SK-N-MC (cell line): ENCODE data around the gene MACROD2.

Experiments
- EZH2 ChIP-seq: fragments of 200-600 bp; sonication (generic); IDR thresholded peaks from one replicate; pipeline ENCODE4 v1.6.1; 2017; ENCODE audit warnings: antibody characterized with exemption
- FOXP2 ChIP-seq: optimal IDR thresholded peaks from 2 replicates; pipeline ENCODE3; 2011; ENCODE audit warnings: mild to moderate bottlenecking, moderate library complexity; ENCODE audit not compliant: insufficient read depth; ENCODE audit errors: extremely low read length, control extremely low read depth
- POLR2AphosphoS5 ChIP-seq: IDR thresholded peaks from 2 replicates; pipeline ENCODE4 v1.6.1; 2012; ENCODE audit warnings: mild to moderate bottlenecking, low read depth, low read length, borderline replicate concordance

- no peak for TF ChIP-seq POLR2AphosphoS5
- no peak for TF ChIP-seq EZH2
- no peak for TF ChIP-seq FOXP2
These were observed 811.9 kb downstream of the MACROD2 start for GRCh38 chr20:14807224-14807623.
